ENCODE measurements around the gene CYFIP2.
"Not testable (repeated sequence)": the region's sequence is repeated elsewhere in the genome, so short reads cannot be mapped to it uniquely, and the experiment has no call there.

CYFIP2 gene

DNA sequence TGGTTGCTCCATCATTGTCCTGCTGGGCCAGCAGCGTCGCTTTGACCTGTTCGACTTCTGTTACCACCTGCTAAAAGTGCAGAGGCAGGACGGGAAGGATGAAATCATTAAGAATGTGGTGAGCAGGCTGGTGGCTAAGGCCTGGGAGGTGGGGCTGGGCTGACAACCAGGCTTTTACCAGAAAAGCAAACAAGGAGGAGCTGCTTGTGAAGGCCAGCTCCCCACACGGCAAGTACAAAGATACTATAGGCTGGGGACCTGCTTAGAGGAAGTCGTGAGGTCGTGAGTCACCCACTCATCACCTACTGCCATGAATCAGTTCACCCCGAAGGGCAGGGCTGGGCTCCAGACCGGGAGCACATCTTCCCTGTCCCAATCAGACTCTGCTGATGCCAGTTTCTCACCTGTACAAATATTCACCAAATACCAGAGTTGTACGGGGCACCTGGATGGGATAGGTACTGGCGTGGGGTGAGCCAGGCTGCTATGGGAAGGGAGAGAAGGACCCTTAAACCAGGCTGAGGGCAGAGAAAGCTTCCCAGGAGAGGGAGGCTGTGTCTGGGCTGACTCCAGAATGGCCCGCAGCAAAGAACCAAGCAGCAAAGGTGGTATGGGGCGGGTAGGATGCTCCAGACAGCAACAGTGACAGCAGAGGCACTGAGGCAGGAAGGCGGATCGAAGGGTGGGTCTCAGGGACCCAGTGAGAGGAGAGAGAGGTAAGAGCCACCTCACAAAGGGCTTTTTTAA, 124.8 kb downstream of the CYFIP2 start:
- DNase-seq (ENCODE audit: low spot score): peak; percentile 68

GRCh38 chr5:157398305-157398704, 132.4 kb downstream of the CYFIP2 start:
- no peak for DNase-seq (ENCODE audit: low spot score)

DNA sequence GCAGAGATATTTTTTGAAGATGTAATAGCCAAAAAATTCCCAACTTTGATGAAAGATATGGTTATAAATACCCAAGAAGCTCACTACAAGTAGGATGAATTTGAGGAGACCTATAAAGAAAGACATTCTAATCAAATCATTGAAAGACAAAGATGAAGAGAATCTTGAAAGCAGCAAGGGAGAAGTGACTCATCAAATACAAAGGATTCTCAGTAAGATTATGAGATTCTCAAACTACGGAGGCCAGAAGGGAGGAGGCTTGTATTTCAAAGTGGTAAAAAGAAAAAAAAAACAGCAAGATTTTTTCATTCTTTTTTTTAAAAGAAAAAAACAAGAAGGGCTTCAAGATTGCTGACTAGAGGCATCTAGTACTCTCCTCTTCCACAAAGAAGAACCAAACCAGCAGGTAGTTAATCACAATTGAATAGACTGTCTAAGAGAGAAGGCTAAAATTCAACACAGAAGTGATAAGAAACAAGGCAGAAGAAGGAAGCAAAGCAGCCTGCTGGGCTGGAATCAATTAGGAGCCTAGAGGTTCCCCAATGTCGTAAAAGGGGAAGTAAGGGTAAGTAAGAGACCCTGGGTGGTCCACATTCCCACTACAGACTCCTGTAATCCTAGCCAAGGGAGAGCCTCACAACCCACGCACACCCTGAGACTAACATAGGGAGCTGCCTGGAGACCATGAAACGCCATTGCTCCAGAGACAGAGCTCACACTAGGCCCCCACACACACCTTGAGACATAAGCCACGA, 135.0 kb downstream of the CYFIP2 start:
- no peak for DNase-seq (ENCODE audit: low spot score)

DNA sequence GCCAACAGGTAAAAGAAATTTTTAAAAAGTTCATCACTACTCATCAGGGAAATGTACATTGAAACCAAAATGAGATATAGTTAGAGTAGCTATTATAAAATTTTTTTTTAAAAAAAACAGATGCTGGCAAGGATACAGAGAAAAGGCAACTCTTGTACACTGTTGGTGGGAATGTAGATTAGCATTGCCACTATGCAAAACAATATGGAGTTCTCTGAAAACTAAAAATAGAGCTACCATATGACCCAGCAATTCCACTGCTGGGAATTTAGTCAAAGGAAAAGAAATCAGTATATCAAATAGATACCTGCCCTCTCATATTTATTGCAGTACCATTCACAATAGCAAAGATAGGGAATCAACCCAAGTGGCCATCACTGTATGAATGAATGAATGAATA, 149.9 kb downstream of the CYFIP2 start:
- no peak for DNase-seq (ENCODE audit: low spot score)

DNA sequence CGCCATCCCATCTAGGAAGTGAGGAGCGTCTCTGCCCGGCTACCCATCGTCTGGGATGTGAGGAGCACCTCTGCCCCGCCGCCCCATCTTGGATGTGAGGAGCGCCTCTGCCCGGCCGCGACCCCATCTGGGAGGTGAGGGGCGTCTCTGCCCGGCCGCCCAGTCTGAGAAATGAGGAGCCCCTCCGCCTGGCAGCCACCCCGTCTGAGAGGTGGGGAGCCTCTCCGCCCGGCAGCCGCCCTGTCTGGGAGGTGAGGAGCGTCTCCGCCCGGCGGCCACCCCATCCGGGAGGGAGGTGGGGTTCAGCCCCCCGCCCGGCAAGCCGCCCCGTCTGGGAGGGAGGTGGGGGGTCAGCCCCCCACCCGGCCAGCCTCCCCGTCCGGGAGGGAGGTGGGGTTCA, 153.6 kb downstream of the CYFIP2 start:
- not testable (repeated sequence) for DNase-seq (ENCODE audit: low spot score)

GRCh38 chr5:157429920-157430319, 164.0 kb downstream of the CYFIP2 start:
- DNase-seq (ENCODE audit: low spot score): not testable (repeated sequence)

GRCh38 chr5:157431544-157432200, 165.7 kb downstream of the CYFIP2 start:
- peak; percentile 71 for DNase-seq (ENCODE audit: low spot score)

- DNase-seq (ENCODE audit: low spot score): no peak
These were observed 168.2 kb downstream of the CYFIP2 start for GRCh38 chr5:157434096-157434495.

GRCh38 chr5:157443041-157443549, 177.2 kb downstream of the CYFIP2 start:
- DNase-seq (ENCODE audit: low spot score): no peak

- no peak for DNase-seq (ENCODE audit: low spot score)
These were observed 178.3 kb downstream of the CYFIP2 start for GRCh38 chr5:157444224-157444623.
